Right kidney (tissue), 1 donor: ENCODE results near the gene SEPTIN5.

Experiments
- DNase-seq: peaks from one replicate; pipeline ENCODE4 v3.0.0-alpha.2; 2016

Gene SEPTIN5

GRCh38 chr22:19749876-19750275 is 35.6 kb downstream of the SEPTIN5 start:
- DNase-seq, result no peak

- no peak for DNase-seq
These were observed 36.5 kb downstream of the SEPTIN5 start for GRCh38 chr22:19750507-19751490.

GRCh38 chr22:19751497-19752245 is 37.4 kb downstream of the SEPTIN5 start:
- no peak for DNase-seq

- DNase-seq, result no peak
These were observed 39.0 kb downstream of the SEPTIN5 start for GRCh38 chr22:19753090-19753842.

GRCh38 chr22:19753996-19754700 is 39.8 kb downstream of the SEPTIN5 start:
- DNase-seq, result no peak

- no peak for DNase-seq
These were observed 40.4 kb downstream of the SEPTIN5 start for GRCh38 chr22:19754701-19755144.

- DNase-seq, result no peak
These were observed 40.9 kb downstream of the SEPTIN5 start for GRCh38 chr22:19755145-19755710.

- DNase-seq, result no peak
These were observed 41.5 kb downstream of the SEPTIN5 start for GRCh38 chr22:19755722-19756287.

GRCh38 chr22:19756288-19757128 is 42.2 kb downstream of the SEPTIN5 start:
- no peak for DNase-seq

- DNase-seq, result no peak
These were observed 43.1 kb downstream of the SEPTIN5 start for GRCh38 chr22:19757140-19757984.

- DNase-seq, result peak; percentile 60
These were observed 43.9 kb downstream of the SEPTIN5 start for GRCh38 chr22:19757985-19758895.

GRCh38 chr22:19758896-19759426 is 44.7 kb downstream of the SEPTIN5 start:
- DNase-seq, result peak; percentile 31

- DNase-seq, result no peak
These were observed 45.2 kb downstream of the SEPTIN5 start for GRCh38 chr22:19759427-19760057.

GRCh38 chr22:19760058-19760950 is 46.0 kb downstream of the SEPTIN5 start, which contains the start of gene TBX1:
Gene TBX1 (plus strand): TSS chr22:19760778. CDS start chr22:19760844, 66 bp downstream.
- no peak for DNase-seq

GRCh38 chr22:19760951-19761724 is 46.8 kb downstream of the SEPTIN5 start:
- DNase-seq, result no peak
